ENCODE measurements around the gene PFKL. TPM values are rescaled to one million over a fixed set of nuclear protein-coding genes. Genes with fewer than 3 reads are reported as not detected.

PFKL gene
- total and polyA plus RNA-seq, 2 donors (not counting 1 experiment from before 2014, with no cell fraction given) = 267 to 318 TPM

GRCh38 chr21:44288251-44289110, 11.4 kb upstream of the PFKL start:
- 94% methylated on average over 19 of the region's 23 CpGs for WGBS (ENCODE audit: insufficient coverage)

More at GRCh38 chr21:44288251-44289110, 11.4 kb upstream of the PFKL start:
- H4K20me1 ChIP-seq (ENCODE audit: control insufficient read depth, insufficient read depth, low read length, poor library complexity, severe bottlenecking) = no peaks in the 10 kb centered on the region
- no peaks in the 10 kb centered on the region for H3K79me2 ChIP-seq (ENCODE audit: control insufficient read depth, insufficient read depth, low read length)
- Mint-ChIP-seq H3K27ac (no peak overlapping the region), H3K4me1 (peaks cover 20% of the 10 kb centered on the region), H3K4me3 (no peak overlapping the region), H3K9me3 (ENCODE audit: insufficient read depth) (no peaks in the 10 kb centered on the region), H3K27me3 (no peaks in the 10 kb centered on the region)
- TF ChIP-seq, protein P1, sequence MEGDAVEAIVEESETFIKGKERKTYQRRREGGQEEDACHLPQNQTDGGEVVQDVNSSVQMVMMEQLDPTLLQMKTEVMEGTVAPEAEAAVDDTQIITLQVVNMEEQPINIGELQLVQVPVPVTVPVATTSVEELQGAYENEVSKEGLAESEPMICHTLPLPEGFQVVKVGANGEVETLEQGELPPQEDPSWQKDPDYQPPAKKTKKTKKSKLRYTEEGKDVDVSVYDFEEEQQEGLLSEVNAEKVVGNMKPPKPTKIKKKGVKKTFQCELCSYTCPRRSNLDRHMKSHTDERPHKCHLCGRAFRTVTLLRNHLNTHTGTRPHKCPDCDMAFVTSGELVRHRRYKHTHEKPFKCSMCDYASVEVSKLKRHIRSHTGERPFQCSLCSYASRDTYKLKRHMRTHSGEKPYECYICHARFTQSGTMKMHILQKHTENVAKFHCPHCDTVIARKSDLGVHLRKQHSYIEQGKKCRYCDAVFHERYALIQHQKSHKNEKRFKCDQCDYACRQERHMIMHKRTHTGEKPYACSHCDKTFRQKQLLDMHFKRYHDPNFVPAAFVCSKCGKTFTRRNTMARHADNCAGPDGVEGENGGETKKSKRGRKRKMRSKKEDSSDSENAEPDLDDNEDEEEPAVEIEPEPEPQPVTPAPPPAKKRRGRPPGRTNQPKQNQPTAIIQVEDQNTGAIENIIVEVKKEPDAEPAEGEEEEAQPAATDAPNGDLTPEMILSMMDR (IDR thresholded peaks at IDR 0.05) = no peak
- TF ChIP-seq EZH2 (IDR thresholded peaks at IDR 0.05; ENCODE audit: borderline replicate concordance, insufficient read depth, low read depth, low read length, poor library complexity, severe bottlenecking) = no peak
- no peak overlapping the region for H3K4me3 ChIP-seq (ENCODE audit: control extremely low read depth in 1 of 5, extremely low read depth in 1 of 5, insufficient read depth in 1 of 5, low read depth in 2 of 5, low read length in 4 of 5)
- no peak overlapping the region for H3K27ac ChIP-seq (ENCODE audit: low read length in 2 of 2)
- no peak for ATAC-seq (ENCODE audit: low read depth)
- H3K4me2 ChIP-seq (replicated peaks; ENCODE audit: low read depth, low read length, poor library complexity, severe bottlenecking) = no peak overlapping the region
- intact Hi-C loops (cut with micrococcal nuclease) = no loop called here
- H3K4me1 ChIP-seq (ENCODE audit: control insufficient read depth in 2 of 2, insufficient read depth in 2 of 2, low read length in 2 of 2) = peaks cover 3 to 7% of the 10 kb centered on the region in 2 donors
- H3K27me3 ChIP-seq (replicated peaks in 1 of 4; ENCODE audit: control extremely low read depth in 1 of 4, control insufficient read depth in 3 of 4, insufficient read depth in 4 of 4, low read length in 3 of 4) = no peaks in the 10 kb centered on the region
- CTCF ChIA-PET = no interaction called here
- no peaks in the 10 kb centered on the region for H3K36me3 ChIP-seq (replicated peaks in 1 of 2; ENCODE audit: control extremely low read depth in 1 of 2, control insufficient read depth in 1 of 2, extremely low read depth in 1 of 2, insufficient read depth in 2 of 2, low read length in 1 of 2)
- DNase-seq = no peak
- H2AFZ ChIP-seq (ENCODE audit: insufficient read depth, low read depth, low read length, poor library complexity, severe bottlenecking) = no peak overlapping the region
- H3K9ac ChIP-seq (ENCODE audit: low read length) = no peak overlapping the region
- H3K9me3 ChIP-seq (ENCODE audit: control extremely low read depth in 1 of 3, control insufficient read depth in 2 of 3, insufficient read depth in 1 of 3, low read length in 2 of 3) = no peaks in the 10 kb centered on the region
- POLR2A ChIA-PET = no interaction called here
